Peyer's patch (tissue), 4 donors: ENCODE data around the gene DGCR2. TPM values are rescaled to one million over a fixed set of nuclear protein-coding genes. Genes with fewer than 3 reads are reported as not detected.

ENCODE experiments used
- DNase-seq, 3 donors: peaks; one replicate each; pipeline ENCODE4 v3.0.0-alpha.2; 2017 to 2019
- H3K27ac ChIP-seq, 4 donors: fragments of 200-600 bp; sonication (generic); one replicate each; pipeline ENCODE4 v1.5.1; 2016 to 2019
- H3K27me3 ChIP-seq, 2 donors: fragments of 200-600 bp; sonication (generic); one replicate each; pipeline ENCODE4 v1.5.1; 2019
- H3K36me3 ChIP-seq, 3 donors: fragments of 200-600 bp; sonication (generic); one replicate each; pipeline ENCODE4 v1.5.1; 2016 to 2019
- H3K4me1 ChIP-seq, 4 donors: fragments of 200-600 bp; sonication (generic); one replicate each; pipeline ENCODE4 v1.5.1; 2016 to 2019
- H3K4me3 ChIP-seq, 4 donors: fragments of 200-600 bp; sonication (generic); 1 replicate in 3 of 4; 2 replicates in 1 of 4; pipeline ENCODE4 v1.5.1; 2016 to 2019; ENCODE audit warnings: mild to moderate bottlenecking in 1 of 4
- H3K9me3 ChIP-seq, 4 donors: fragments of 200-600 bp; sonication (generic); one replicate each; pipeline ENCODE4 v1.5.1; 2016 to 2019; ENCODE audit warnings: mild to moderate bottlenecking in 1 of 4
- POLR2A ChIP-seq, 2 donors: fragments of 450-650 bp; IDR thresholded peaks; one replicate each; pipeline ENCODE4 v1.5.1; 2017; ENCODE audit warnings: antibody characterized with exemption in 2 of 2, mild to moderate bottlenecking in 2 of 2, moderate library complexity in 2 of 2
- total RNA-seq, 4 donors: library from RNA; depleted of rRNA; stranded (reverse); fragments of >200 nt; gene quantifications; one replicate each; pipeline ENCODE4 v1.1.0, GENCODE V29; 2016
- TF ChIP-seq, protein P1 (sequence below), 6 experiments: fragments of 450-650 bp in 4 of 6; fragments of 200-600 bp in 2 of 6; sonication (generic) in 1 of 6; IDR thresholded peaks; one replicate each; pipeline ENCODE4 v1.5.1; 2017 to 2019; ENCODE audit warnings: antibody characterized with exemption in 6 of 6, mild to moderate bottlenecking in 3 of 6, moderate library complexity in 1 of 6

DGCR2 gene
- total RNA-seq, 4 donors from 2014 or later, result 49.5 to 101 (median 92.1) TPM

DNA sequence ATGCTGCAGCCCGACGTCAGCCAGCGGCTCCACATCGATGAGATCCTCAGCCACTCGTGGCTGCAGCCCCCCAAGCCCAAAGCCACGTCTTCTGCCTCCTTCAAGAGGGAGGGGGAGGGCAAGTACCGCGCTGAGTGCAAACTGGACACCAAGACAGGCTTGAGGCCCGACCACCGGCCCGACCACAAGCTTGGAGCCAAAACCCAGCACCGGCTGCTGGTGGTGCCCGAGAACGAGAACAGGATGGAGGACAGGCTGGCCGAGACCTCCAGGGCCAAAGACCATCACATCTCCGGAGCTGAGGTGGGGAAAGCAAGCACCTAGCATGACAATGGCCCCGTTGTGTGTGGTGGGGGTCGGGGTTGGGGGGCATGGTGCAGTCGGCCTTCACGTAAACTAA, 9.9 kb upstream of the DGCR2 start:
- TF ChIP-seq POLR2A (IDR thresholded peaks at IDR 0.05), result no peak
- TF ChIP-seq, protein P1, sequence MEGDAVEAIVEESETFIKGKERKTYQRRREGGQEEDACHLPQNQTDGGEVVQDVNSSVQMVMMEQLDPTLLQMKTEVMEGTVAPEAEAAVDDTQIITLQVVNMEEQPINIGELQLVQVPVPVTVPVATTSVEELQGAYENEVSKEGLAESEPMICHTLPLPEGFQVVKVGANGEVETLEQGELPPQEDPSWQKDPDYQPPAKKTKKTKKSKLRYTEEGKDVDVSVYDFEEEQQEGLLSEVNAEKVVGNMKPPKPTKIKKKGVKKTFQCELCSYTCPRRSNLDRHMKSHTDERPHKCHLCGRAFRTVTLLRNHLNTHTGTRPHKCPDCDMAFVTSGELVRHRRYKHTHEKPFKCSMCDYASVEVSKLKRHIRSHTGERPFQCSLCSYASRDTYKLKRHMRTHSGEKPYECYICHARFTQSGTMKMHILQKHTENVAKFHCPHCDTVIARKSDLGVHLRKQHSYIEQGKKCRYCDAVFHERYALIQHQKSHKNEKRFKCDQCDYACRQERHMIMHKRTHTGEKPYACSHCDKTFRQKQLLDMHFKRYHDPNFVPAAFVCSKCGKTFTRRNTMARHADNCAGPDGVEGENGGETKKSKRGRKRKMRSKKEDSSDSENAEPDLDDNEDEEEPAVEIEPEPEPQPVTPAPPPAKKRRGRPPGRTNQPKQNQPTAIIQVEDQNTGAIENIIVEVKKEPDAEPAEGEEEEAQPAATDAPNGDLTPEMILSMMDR (IDR thresholded peaks at IDR 0.05), result no peak
- no peaks in the 10 kb centered on the region for H3K4me1 ChIP-seq
- DNase-seq, result no peak
- no peaks in the 10 kb centered on the region for H3K9me3 ChIP-seq
- H3K4me3 ChIP-seq, result no peak overlapping the region
- H3K36me3 ChIP-seq, result peaks cover 0 to 33% (median 0%) of the 10 kb centered on the region in 3 donors
- no peaks in the 10 kb centered on the region for H3K27me3 ChIP-seq
- no peak overlapping the region for H3K27ac ChIP-seq

GRCh38 chr22:19131685-19132015, 9.4 kb upstream of the DGCR2 start:
- no peak overlapping the region for H3K27ac ChIP-seq
- H3K36me3 ChIP-seq, result peaks cover 0 to 28% (median 0%) of the 10 kb centered on the region in 3 donors
- no peaks in the 10 kb centered on the region for H3K27me3 ChIP-seq
- DNase-seq, result no peak
- H3K9me3 ChIP-seq, result no peaks in the 10 kb centered on the region
- no peak for TF ChIP-seq POLR2A (IDR thresholded peaks at IDR 0.05)
- TF ChIP-seq, protein P1 (IDR thresholded peaks at IDR 0.05), result no peak
- no peaks in the 10 kb centered on the region for H3K4me1 ChIP-seq
- no peak overlapping the region for H3K4me3 ChIP-seq

DNA sequence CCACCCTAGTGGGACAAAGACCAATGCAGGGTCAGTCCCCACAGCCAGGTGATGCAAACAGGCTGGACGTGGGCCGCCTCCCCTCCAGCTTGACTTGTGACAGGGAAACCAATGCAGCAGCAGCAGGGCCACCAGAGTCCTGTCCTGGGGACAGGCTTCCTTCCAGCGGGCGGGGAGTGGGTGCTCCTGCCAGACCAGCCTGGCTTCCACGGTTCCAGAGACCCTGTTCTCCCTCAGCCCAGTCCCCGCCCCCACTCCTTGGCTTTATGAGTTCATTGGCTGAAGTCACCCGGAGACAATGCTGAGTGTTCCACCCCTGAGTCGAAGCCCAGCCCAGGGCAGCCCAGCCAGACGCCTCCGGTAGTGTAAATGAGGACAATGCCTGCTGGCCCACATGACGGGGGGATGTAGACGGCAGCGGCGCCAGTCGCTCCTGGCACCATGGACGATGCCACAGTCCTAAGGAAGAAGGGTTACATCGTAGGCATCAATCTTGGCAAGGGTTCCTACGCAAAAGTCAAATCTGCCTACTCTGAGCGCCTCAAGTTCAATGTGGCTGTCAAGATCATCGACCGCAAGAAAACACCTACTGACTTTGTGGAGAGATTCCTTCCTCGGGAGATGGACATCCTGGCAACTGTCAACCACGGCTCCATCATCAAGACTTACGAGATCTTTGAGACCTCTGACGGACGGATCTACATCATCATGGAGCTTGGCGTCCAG, 8.9 kb upstream of the DGCR2 start, which contains the start of gene TSSK2:
Gene TSSK2, plus strand, starts transcription at position 350 of the 726 bp plus-strand sequence. Its CDS starts 92 bp downstream, at position 442.
- TF ChIP-seq, protein P1 (IDR thresholded peaks at IDR 0.05), result no peak
- TF ChIP-seq POLR2A (IDR thresholded peaks at IDR 0.05), result no peak

DNA sequence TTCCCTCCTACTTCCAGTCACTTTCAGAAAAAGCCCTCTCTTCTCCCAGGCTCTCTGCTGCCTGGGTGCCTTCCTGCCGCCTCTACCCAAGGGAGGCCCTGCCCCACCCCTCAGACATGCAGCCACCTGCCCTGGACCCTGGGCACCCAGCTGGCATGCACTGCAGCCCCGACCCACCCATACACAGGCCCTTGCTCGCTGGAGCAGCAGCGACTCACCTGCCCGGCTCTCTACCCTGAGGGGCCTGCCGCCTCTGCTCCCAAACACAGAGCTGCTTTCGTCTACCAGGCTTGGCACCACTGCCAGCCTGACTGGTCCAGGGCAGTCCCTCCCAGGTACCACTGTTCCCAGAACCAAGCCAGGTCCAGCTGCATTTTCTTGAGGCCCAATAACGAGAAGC, 7.7 kb upstream of the DGCR2 start:
- no peaks in the 10 kb centered on the region for H3K27me3 ChIP-seq
- no peak overlapping the region for H3K27ac ChIP-seq
- peaks cover 0 to 20% (median 0%) of the 10 kb centered on the region in 3 donors for H3K36me3 ChIP-seq
- TF ChIP-seq, protein P1 (IDR thresholded peaks at IDR 0.05), result no peak
- TF ChIP-seq POLR2A (IDR thresholded peaks at IDR 0.05), result no peak
- no peaks in the 10 kb centered on the region for H3K4me1 ChIP-seq
- no peak for DNase-seq
- no peaks in the 10 kb centered on the region for H3K9me3 ChIP-seq
- H3K4me3 ChIP-seq, result no peak overlapping the region

More for the DNA sequence above, 8.9 kb upstream of the DGCR2 start, which contains the start of gene TSSK2:
- Histone ChIP-seq H3K4me3 (no peak within 1 kb of the TSS), H3K27ac (no peak within 1 kb of the TSS), H3K36me3 (peaks cover 0 to 26% (median 0%) of the 10 kb centered on the region in 3 donors), H3K4me1 (no peaks in the 10 kb centered on the region), H3K9me3 (no peaks in the 10 kb centered on the region), H3K27me3 (no peaks in the 10 kb centered on the region)
- DNase-seq, result no peak

DNA sequence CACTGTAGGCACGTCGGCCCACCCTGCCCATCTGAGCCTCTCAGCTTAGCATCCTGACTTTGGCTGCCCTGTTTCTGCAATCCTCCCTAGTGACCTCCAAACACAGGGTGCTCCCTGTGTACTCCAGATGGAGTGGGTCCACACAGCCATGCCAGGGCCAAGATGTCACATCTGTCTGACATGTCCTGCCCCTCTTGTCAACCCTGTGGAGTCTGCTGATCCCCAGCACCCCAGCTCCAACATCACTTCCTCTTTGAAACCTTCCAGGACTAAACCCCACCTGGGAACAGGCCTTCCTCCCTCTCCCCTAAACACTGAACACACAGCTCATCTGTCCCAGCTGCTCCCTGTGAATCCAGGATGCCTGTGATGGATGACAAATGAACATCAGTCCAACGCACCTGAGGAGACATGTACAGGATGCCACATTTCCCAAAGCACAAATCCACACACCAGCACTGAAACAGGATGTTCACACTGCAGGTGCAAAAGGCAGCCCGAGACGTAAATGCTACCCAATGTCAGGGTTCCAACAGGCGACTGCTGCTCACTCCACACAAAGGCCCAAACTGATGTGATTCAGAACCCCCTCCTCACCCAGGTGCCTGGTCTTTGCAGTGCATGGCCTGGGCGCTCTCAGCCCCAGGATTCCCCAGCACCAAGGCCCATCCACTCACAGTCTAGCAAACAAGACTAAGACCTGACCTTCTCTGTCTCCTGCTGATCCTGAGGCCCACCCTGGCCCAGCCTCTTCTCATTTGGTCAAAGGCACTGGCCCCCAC, 6.9 kb upstream of the DGCR2 start:
- H3K4me3 ChIP-seq, result no peak overlapping the region
- no peak overlapping the region for H3K27ac ChIP-seq
- TF ChIP-seq, protein P1 (IDR thresholded peaks at IDR 0.05), result no peak
- no peak for TF ChIP-seq POLR2A (IDR thresholded peaks at IDR 0.05)
- peaks cover 0 to 12% (median 0%) of the 10 kb centered on the region in 3 donors for H3K36me3 ChIP-seq
- no peaks in the 10 kb centered on the region for H3K9me3 ChIP-seq
- H3K27me3 ChIP-seq, result no peaks in the 10 kb centered on the region
- H3K4me1 ChIP-seq, result no peaks in the 10 kb centered on the region
- DNase-seq, result no peak
